H9 (cell line): Measurements from ENCODE around the gene VIT. TPM values are rescaled to one million over a fixed set of nuclear protein-coding genes. Genes with fewer than 3 reads are reported as not detected.

Source experiments
- DNase-seq: peaks from one replicate; pipeline ENCODE4 v3.0.0-alpha.2; 2017
- H2AFZ ChIP-seq: one replicate; pipeline ENCODE4 v1.6.1; 2013; ENCODE audit warnings: mild to moderate bottlenecking, low read length, control low read depth, moderate library complexity
- H2AK5ac ChIP-seq: 2 replicates; pipeline ENCODE4 v1.6.1; 2013; ENCODE audit warnings: low read length, control low read depth, mixed read lengths; ENCODE audit not compliant: insufficient read length
- H2BK120ac ChIP-seq: one replicate; pipeline ENCODE4 v1.6.1; 2013; ENCODE audit warnings: low read depth, mild to moderate bottlenecking, low read length, control low read depth, inconsistent platforms; ENCODE audit not compliant: poor library complexity, severe bottlenecking
- H2BK12ac ChIP-seq: 2 replicates; pipeline ENCODE4 v1.6.1; 2013; ENCODE audit warnings: low read length, control low read depth, mixed read lengths, low read depth; ENCODE audit not compliant: insufficient read length
- H2BK15ac ChIP-seq: 2 replicates; pipeline ENCODE4 v1.6.1; 2013; ENCODE audit warnings: low read depth, low read length, control low read depth
- H2BK20ac ChIP-seq: one replicate; pipeline ENCODE4 v1.6.1; 2013; ENCODE audit warnings: low read depth, mild to moderate bottlenecking, low read length, control low read depth, inconsistent platforms; ENCODE audit not compliant: poor library complexity, severe bottlenecking
- H2BK5ac ChIP-seq: 2 replicates; pipeline ENCODE4 v1.6.1; 2013; ENCODE audit warnings: low read length, control low read depth, mixed read lengths; ENCODE audit not compliant: insufficient read length
- H3K14ac ChIP-seq: 2 replicates; pipeline ENCODE4 v1.6.1; 2013; ENCODE audit warnings: low read length, control low read depth; ENCODE audit not compliant: insufficient read depth
- H3K18ac ChIP-seq: 2 replicates; pipeline ENCODE4 v1.6.1; 2013; ENCODE audit warnings: low read depth, mild to moderate bottlenecking, mixed read lengths, low read length, control low read depth; ENCODE audit not compliant: insufficient read length
- H3K23ac ChIP-seq: 2 replicates; pipeline ENCODE4 v1.6.1; 2013; ENCODE audit warnings: low read length, control low read depth, mixed read lengths, low read depth; ENCODE audit not compliant: insufficient read length
- H3K23me2 ChIP-seq: 2 replicates; pipeline ENCODE4 v1.6.1; 2013; ENCODE audit warnings: low read depth, mild to moderate bottlenecking, mixed read lengths, low read length, control low read depth; ENCODE audit not compliant: insufficient read length, poor library complexity, severe bottlenecking
- H3K27ac ChIP-seq: 2 replicates; pipeline ENCODE4 v1.5.1; 2013; ENCODE audit warnings: low read length, control low read depth, mixed read lengths, low read depth; ENCODE audit not compliant: insufficient read length
- H3K27me3 ChIP-seq: 2 replicates; pipeline ENCODE4 v1.6.1; 2013; ENCODE audit warnings: low read length, control low read depth, inconsistent platforms; ENCODE audit not compliant: insufficient read depth
- H3K4ac ChIP-seq: 2 replicates; pipeline ENCODE4 v1.6.1; 2013; ENCODE audit warnings: low read depth, mild to moderate bottlenecking, control low read depth, inconsistent platforms, low read length, moderate library complexity
- H3K4me1 ChIP-seq: 2 replicates; pipeline ENCODE4 v1.6.1; 2013; ENCODE audit warnings: low read length, control low read depth, inconsistent platforms; ENCODE audit not compliant: insufficient read depth
- H3K4me2 ChIP-seq: 2 replicates; pipeline ENCODE4 v1.6.1; 2013; ENCODE audit warnings: low read length, control low read depth, mixed read lengths; ENCODE audit not compliant: insufficient read length, insufficient read depth
- H3K56ac ChIP-seq: 2 replicates; pipeline ENCODE4 v1.6.1; 2013; ENCODE audit warnings: low read depth, mild to moderate bottlenecking, mixed read lengths, low read length, control low read depth; ENCODE audit not compliant: insufficient read length
- H3K79me1 ChIP-seq: 2 replicates; pipeline ENCODE4 v1.6.1; 2013; ENCODE audit warnings: low read depth, mild to moderate bottlenecking, moderate library complexity, low read length, control low read depth, inconsistent platforms; ENCODE audit not compliant: insufficient read depth, poor library complexity, severe bottlenecking
- H3K79me2 ChIP-seq: 2 replicates; pipeline ENCODE4 v1.6.1; 2013; ENCODE audit warnings: low read length, control low read depth, inconsistent platforms; ENCODE audit not compliant: insufficient read depth
- H3K9ac ChIP-seq: 2 replicates; pipeline ENCODE4 v1.6.1; 2013; ENCODE audit warnings: low read length, control low read depth, mixed read lengths; ENCODE audit not compliant: insufficient read length; ENCODE audit errors: extremely low read depth
- H3K9me3 ChIP-seq: one replicate; pipeline ENCODE4 v1.6.1; 2013; ENCODE audit warnings: low read depth, low read length, inconsistent platforms; ENCODE audit not compliant: control insufficient read depth
- H3T11ph ChIP-seq: one replicate; pipeline ENCODE4 v1.6.1; 2013; ENCODE audit warnings: mild to moderate bottlenecking, low read length, control low read depth, inconsistent platforms
- H4K20me1 ChIP-seq: one replicate; pipeline ENCODE4 v1.6.1; 2013; ENCODE audit not compliant: control insufficient read depth, insufficient read length, insufficient read depth
- H4K5ac ChIP-seq: 2 replicates; pipeline ENCODE4 v1.6.1; 2013; ENCODE audit warnings: low read depth, mild to moderate bottlenecking, mixed read lengths, low read length, control low read depth; ENCODE audit not compliant: insufficient read length
- H4K8ac ChIP-seq: replicated peaks from 2 replicates; pipeline ENCODE4 v1.6.1; 2013; ENCODE audit warnings: low read length, control low read depth, mixed read lengths, low read depth; ENCODE audit not compliant: insufficient read length
- H4K91ac ChIP-seq: 2 replicates; pipeline ENCODE4 v1.6.1; 2013; ENCODE audit warnings: low read depth, mild to moderate bottlenecking, moderate library complexity, mixed read lengths, low read length, control low read depth; ENCODE audit not compliant: insufficient read length
- H3K27ac Mint-ChIP-seq, 3 experiments: 2 replicates in 2 of 3; 3 replicates in 1 of 3; pipeline ENCODE4 v1.8.0; 2020 to 2021; ENCODE audit warnings: mixed read lengths in 3 of 3, mild to moderate bottlenecking in 1 of 3, moderate library complexity in 1 of 3
- H3K27me3 Mint-ChIP-seq: 2 replicates; pipeline ENCODE4 v1.8.0; 2021; ENCODE audit warnings: low read depth, mild to moderate bottlenecking, moderate library complexity, mixed read lengths
- H3K36me3 Mint-ChIP-seq, 3 experiments: 2 replicates in 2 of 3; 3 replicates in 1 of 3; pipeline ENCODE4 v1.8.0; 2020 to 2021; ENCODE audit warnings: low read depth in 3 of 3, mixed read lengths in 3 of 3; ENCODE audit not compliant: insufficient read depth in 1 of 3
- H3K4me1 Mint-ChIP-seq, 2 experiments: 2 replicates each; pipeline ENCODE4 v1.8.0; 2020; ENCODE audit warnings: mixed read lengths in 2 of 2
- H3K4me3 Mint-ChIP-seq, 2 experiments: 2 replicates in 1 of 2; 3 replicates in 1 of 2; pipeline ENCODE4 v1.8.0; 2020 to 2021; ENCODE audit warnings: mild to moderate bottlenecking in 2 of 2, mixed read lengths in 2 of 2, moderate library complexity in 1 of 2
- H3K9me3 Mint-ChIP-seq, 2 experiments: 2 replicates in 1 of 2; 3 replicates in 1 of 2; pipeline ENCODE4 v1.8.0; 2020; ENCODE audit warnings: mild to moderate bottlenecking in 2 of 2, mixed read lengths in 2 of 2, moderate library complexity in 1 of 2
- WGBS: extraction: QIAGEN DNeasy Blood & Tissue Kit; methylation state at CpG from one replicate; pipeline ENCODE4 v1.1.7; 2013; ENCODE audit warnings: missing lambda C conversion rate, low lambda C conversion rate, mixed read lengths; ENCODE audit not compliant: insufficient read length; ENCODE audit errors: extremely low coverage; 5-methylcytosine and 5-hydroxymethylcytosine counted together
- total RNA-seq: library from RNA; stranded (reverse); gene quantifications from 2 replicates; pipeline ENCODE4 v1.2.1, GENCODE V29; 2021
- TF ChIP-seq, protein P1 (sequence below): fragments of 200-600 bp; sonication (generic); conservative IDR thresholded peaks from 3 replicates; pipeline ENCODE4 v1.8.0; 2021; ENCODE audit warnings: antibody characterized with exemption, mild to moderate bottlenecking

The VIT gene
- total RNA-seq, 1 experiment from 2014 or later, result 0.15 TPM

DNA sequence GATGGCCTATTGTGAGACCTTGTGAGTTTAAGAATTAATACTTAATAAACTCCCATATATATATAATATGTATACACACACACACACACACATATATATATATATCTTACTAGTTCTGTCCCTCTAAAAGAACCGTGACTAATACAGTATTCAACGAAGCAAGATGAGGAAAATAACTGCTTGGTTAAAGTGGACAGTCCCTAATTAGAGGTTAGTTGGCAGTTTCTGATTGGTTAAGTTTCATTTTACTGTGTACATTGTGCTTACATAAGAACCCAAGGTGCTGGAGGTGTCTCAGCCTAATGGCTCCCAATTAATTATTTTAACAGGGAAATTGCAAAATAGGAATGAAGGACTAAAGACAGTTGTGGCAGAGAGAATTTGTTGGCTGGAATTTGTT is 137.7 kb downstream of the VIT start:
- peak overlapping the region; percentile 44 to 93 (median 92) for H3K27ac Mint-ChIP-seq

More for the DNA sequence above, 137.7 kb downstream of the VIT start:
- Mint-ChIP-seq H3K4me1 (peaks cover 33 to 34% of the 10 kb centered on the region in 2 experiments), H3K36me3 (peaks cover 9 to 30% (median 14%) of the 10 kb centered on the region in 3 experiments; a peak in 6 of 7 replicates), H3K27me3 (no peaks in the 10 kb centered on the region), H3K9me3 (peaks cover 9 to 16% of the 10 kb centered on the region in 2 experiments; a peak in 4 of 5 replicates), H3K4me3 (no peak overlapping the region)
- H3K4me2 ChIP-seq, result no peak overlapping the region
- no peak for DNase-seq
- no peaks in the 10 kb centered on the region for H3K79me2 ChIP-seq
- no peak overlapping the region for H3K4ac ChIP-seq
- no peak overlapping the region for H4K91ac ChIP-seq
- H3K18ac ChIP-seq, result no peak overlapping the region
- no peaks in the 10 kb centered on the region for H3K27me3 ChIP-seq
- no peaks in the 10 kb centered on the region for H4K20me1 ChIP-seq
- H4K5ac ChIP-seq, result no peak overlapping the region
- no peak overlapping the region for H2AFZ ChIP-seq
- TF ChIP-seq, protein P1, sequence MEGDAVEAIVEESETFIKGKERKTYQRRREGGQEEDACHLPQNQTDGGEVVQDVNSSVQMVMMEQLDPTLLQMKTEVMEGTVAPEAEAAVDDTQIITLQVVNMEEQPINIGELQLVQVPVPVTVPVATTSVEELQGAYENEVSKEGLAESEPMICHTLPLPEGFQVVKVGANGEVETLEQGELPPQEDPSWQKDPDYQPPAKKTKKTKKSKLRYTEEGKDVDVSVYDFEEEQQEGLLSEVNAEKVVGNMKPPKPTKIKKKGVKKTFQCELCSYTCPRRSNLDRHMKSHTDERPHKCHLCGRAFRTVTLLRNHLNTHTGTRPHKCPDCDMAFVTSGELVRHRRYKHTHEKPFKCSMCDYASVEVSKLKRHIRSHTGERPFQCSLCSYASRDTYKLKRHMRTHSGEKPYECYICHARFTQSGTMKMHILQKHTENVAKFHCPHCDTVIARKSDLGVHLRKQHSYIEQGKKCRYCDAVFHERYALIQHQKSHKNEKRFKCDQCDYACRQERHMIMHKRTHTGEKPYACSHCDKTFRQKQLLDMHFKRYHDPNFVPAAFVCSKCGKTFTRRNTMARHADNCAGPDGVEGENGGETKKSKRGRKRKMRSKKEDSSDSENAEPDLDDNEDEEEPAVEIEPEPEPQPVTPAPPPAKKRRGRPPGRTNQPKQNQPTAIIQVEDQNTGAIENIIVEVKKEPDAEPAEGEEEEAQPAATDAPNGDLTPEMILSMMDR, result no peak
- no peak overlapping the region for H2BK5ac ChIP-seq
- H2BK120ac ChIP-seq, result no peak overlapping the region
- H3T11ph ChIP-seq, result no peak overlapping the region
- no peaks in the 10 kb centered on the region for H3K79me1 ChIP-seq
- H2BK15ac ChIP-seq, result no peak overlapping the region
- H3K56ac ChIP-seq, result no peak overlapping the region
- no peak overlapping the region for H3K27ac ChIP-seq
- no peak overlapping the region for H3K9ac ChIP-seq
- H3K23ac ChIP-seq, result no peak overlapping the region
- no peaks in the 10 kb centered on the region for H3K9me3 ChIP-seq
- H2BK20ac ChIP-seq, result no peak overlapping the region
- H3K23me2 ChIP-seq, result no peaks in the 10 kb centered on the region
- H2BK12ac ChIP-seq, result no peak overlapping the region
- no CpG with 5 or more reads among the region's 2 CpGs for WGBS
- peaks cover 8% of the 10 kb centered on the region; the same call in 1 of the 2 replicates for H3K4me1 ChIP-seq
- no peak overlapping the region for H2AK5ac ChIP-seq
- no peak overlapping the region for H3K14ac ChIP-seq
- H4K8ac ChIP-seq, result no peak overlapping the region
